ENCODE data around the gene LTB. TPM values are rescaled to one million over a fixed set of nuclear protein-coding genes. Genes with fewer than 3 reads are reported as not detected.

Gene LTB
- total RNA-seq, 1 experiment from 2014 or later = not detected

DNA sequence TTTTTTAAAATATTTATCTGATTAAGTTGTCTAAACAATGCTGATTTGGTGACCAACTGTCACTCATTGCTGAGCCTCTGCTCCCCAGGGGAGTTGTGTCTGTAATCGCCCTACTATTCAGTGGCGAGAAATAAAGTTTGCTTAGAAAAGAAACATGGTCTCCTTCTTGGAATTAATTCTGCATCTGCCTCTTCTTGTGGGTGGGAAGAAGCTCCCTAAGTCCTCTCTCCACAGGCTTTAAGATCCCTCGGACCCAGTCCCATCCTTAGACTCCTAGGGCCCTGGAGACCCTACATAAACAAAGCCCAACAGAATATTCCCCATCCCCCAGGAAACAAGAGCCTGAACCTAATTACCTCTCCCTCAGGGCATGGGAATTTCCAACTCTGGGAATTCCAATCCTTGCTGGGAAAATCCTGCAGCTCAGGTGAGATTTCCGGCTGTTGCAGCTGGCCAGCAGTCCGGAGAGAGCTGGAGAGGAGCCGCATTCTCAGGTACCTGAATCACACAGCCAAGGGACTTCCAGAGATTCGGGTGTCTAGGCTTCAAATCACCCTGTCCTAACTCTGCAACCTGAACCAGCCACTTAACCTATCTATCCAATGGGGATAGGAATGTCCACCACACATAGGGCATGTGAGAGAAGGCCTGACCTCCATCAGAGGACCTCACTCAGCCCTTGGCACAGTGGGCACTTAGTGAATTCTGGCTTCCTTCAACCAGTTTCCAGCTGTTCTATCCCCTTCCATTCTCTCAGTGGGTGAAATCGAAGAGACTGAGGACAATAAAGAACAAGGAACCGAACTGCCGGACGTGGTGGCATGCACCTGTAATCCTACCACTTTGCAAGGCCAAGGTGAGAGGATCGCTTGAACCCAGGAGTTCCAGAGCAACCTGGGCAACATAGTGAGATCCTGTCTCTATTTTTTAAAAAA, 3.8 kb downstream of the LTB start:
- peaks cover 5% of the 10 kb centered on the region for H3K4me1 ChIP-seq (ENCODE audit: insufficient read depth, low read length, poor library complexity, severe bottlenecking)
- intact Hi-C loops (cut with micrococcal nuclease; ENCODE audit: unreplicated experiment) = no loop called here
- H3K4me3 ChIP-seq (ENCODE audit: low read depth, low read length, poor library complexity, severe bottlenecking) = no peak overlapping the region
- no peak for TF ChIP-seq CTCF (conservative IDR thresholded peaks at IDR 0.05; ENCODE audit: low read depth, low read length)
- CTCF ChIA-PET = no interaction called here
- BruUV-seq (replicated peaks) = no TSS peak
- no peaks in the 10 kb centered on the region for H3K9me3 ChIP-seq (ENCODE audit: low read depth, low read length, poor library complexity, severe bottlenecking)
- no peak for DNase-seq (ENCODE audit: low spot score)
- POLR2A ChIA-PET (ENCODE audit: low non-redundant PET) = interaction anchor here (0.6 kb wide), 1 partner anchor 21 kb away, joined by 8 read pairs; no protein-coding TSS in a partner anchor
- H3K36me3 ChIP-seq (ENCODE audit: insufficient read depth, low read length, poor library complexity, severe bottlenecking) = no peaks in the 10 kb centered on the region
- no peaks in the 10 kb centered on the region for H3K27me3 ChIP-seq (replicated peaks; ENCODE audit: insufficient read depth, low read depth, low read length, poor library complexity)
- no peak overlapping the region for H3K27ac ChIP-seq (ENCODE audit: low read depth, low read length, poor library complexity, severe bottlenecking)

DNA sequence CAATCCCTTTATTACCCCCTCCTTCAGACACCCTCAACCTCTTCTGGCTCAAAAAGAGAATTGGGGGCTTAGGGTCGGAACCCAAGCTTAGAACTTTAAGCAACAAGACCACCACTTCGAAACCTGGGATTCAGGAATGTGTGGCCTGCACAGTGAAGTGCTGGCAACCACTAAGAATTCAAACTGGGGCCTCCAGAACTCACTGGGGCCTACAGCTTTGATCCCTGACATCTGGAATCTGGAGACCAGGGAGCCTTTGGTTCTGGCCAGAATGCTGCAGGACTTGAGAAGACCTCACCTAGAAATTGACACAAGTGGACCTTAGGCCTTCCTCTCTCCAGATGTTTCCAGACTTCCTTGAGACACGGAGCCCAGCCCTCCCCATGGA, 4.7 kb downstream of the LTB start:
- Histone ChIP-seq H3K27me3 (replicated peaks; ENCODE audit: insufficient read depth, low read depth, low read length, poor library complexity) (no peaks in the 10 kb centered on the region), H3K4me3 (ENCODE audit: low read depth, low read length, poor library complexity, severe bottlenecking) (no peak overlapping the region), H3K27ac (ENCODE audit: low read depth, low read length, poor library complexity, severe bottlenecking) (no peak overlapping the region), H3K9me3 (ENCODE audit: low read depth, low read length, poor library complexity, severe bottlenecking) (no peaks in the 10 kb centered on the region), H3K4me1 (ENCODE audit: insufficient read depth, low read length, poor library complexity, severe bottlenecking) (peaks cover 5% of the 10 kb centered on the region), H3K36me3 (ENCODE audit: insufficient read depth, low read length, poor library complexity, severe bottlenecking) (no peaks in the 10 kb centered on the region)
- TF ChIP-seq EZH2 (IDR thresholded peaks at IDR 0.05; ENCODE audit: borderline replicate concordance, low read depth, low read length, poor library complexity, severe bottlenecking) (no peak), CTCF (conservative IDR thresholded peaks at IDR 0.05; ENCODE audit: low read depth, low read length) (no peak)
- no TSS peak for BruUV-seq (replicated peaks)
- POLR2A ChIA-PET (ENCODE audit: low non-redundant PET) = no interaction called here
- DNase-seq (ENCODE audit: low spot score) = no peak
- CTCF ChIA-PET = no interaction called here
- intact Hi-C loops (cut with micrococcal nuclease; ENCODE audit: unreplicated experiment) = no loop called here

GRCh38 chr6:31576897-31577578, 5.2 kb downstream of the LTB start:
- no TSS peak for BruUV-seq (replicated peaks)
- DNase-seq (ENCODE audit: low spot score) = no peak
- Histone ChIP-seq H3K4me3 (ENCODE audit: low read depth, low read length, poor library complexity, severe bottlenecking) (no peak overlapping the region), H3K4me1 (ENCODE audit: insufficient read depth, low read length, poor library complexity, severe bottlenecking) (peaks cover 5% of the 10 kb centered on the region), H3K27me3 (replicated peaks; ENCODE audit: insufficient read depth, low read depth, low read length, poor library complexity) (no peaks in the 10 kb centered on the region), H3K9me3 (ENCODE audit: low read depth, low read length, poor library complexity, severe bottlenecking) (no peaks in the 10 kb centered on the region), H3K27ac (ENCODE audit: low read depth, low read length, poor library complexity, severe bottlenecking) (no peak overlapping the region), H3K36me3 (ENCODE audit: insufficient read depth, low read length, poor library complexity, severe bottlenecking) (no peaks in the 10 kb centered on the region)
- CTCF ChIA-PET = no interaction called here
- POLR2A ChIA-PET (ENCODE audit: low non-redundant PET) = no interaction called here
- TF ChIP-seq CTCF (conservative IDR thresholded peaks at IDR 0.05; ENCODE audit: low read depth, low read length) (no peak), EZH2 (IDR thresholded peaks at IDR 0.05; ENCODE audit: borderline replicate concordance, low read depth, low read length, poor library complexity, severe bottlenecking) (no peak)
- intact Hi-C loops (cut with micrococcal nuclease; ENCODE audit: unreplicated experiment) = no loop called here

All from A673 (cell line).